ENCODE measurements around the gene RIN1. TPM values are rescaled to one million over a fixed set of nuclear protein-coding genes. Genes with fewer than 3 reads are reported as not detected.

RIN1 gene
- total RNA-seq, 4 donors from 2014 or later = 1.8 to 26.6 (median 8.6) TPM

DNA sequence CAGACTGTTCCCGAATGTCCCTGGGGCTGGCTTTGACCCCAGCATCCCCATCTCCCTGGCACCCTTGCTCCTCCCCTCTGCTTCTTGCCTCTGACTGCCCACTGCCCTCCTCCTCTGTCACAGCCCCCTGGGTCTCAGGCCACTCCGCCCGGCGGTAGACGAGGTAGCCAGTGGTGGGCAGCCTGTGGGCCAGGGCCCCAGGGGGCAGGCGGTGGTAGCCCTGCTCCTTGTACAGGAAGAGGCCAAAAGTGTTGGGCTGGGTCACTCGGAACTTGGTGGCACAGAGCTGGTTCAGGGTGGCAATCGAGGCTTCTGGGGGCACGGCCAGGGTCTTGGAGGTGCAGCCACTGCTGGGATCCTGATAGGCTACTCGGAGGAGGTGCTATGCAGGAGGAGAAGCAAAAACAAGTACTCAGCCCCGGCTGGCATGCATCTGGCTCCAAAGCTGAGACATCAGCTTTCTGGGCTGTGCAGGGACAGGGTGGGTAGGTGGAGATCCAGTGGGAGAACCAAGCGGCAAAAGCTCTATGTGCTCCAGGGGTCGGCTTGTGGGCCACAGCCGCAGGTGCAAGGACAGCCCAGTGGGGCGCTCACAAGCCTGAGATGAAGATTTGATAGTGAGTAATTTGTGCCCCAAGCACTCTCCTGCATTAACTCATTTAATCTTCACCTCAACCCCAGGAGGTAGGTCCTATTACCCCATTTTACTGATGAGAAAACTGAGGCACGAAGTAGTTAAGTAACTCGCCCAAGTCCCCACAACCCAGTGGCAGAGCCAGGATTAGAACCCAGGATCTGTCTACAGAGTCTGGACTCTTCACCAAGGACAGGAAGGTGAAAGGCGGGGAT, 3.6 kb downstream of the RIN1 start:
- H3K27ac ChIP-seq = no peak overlapping the region
- H3K9me3 ChIP-seq = no peaks in the 10 kb centered on the region
- TF ChIP-seq POLR2A (IDR thresholded peaks at IDR 0.05) = no peak
- no peak for TF ChIP-seq CTCF (IDR thresholded peaks at IDR 0.05)
- intact Hi-C loops (cut with DNase I; ENCODE audit: low total_unique reads) = no loop called here
- peaks cover 3 to 16% of the 10 kb centered on the region in 2 donors for H3K4me1 ChIP-seq
- H3K36me3 ChIP-seq = no peaks in the 10 kb centered on the region
- no peak overlapping the region for H3K4me3 ChIP-seq
- H3K27me3 ChIP-seq = no peaks in the 10 kb centered on the region
- DNase-seq = no peak

- Histone ChIP-seq H3K36me3 (no peaks in the 10 kb centered on the region), H3K4me3 (no peak overlapping the region), H3K27ac (no peak overlapping the region), H3K27me3 (no peaks in the 10 kb centered on the region), H3K4me1 (peaks cover 3 to 13% of the 10 kb centered on the region in 2 donors), H3K9me3 (no peaks in the 10 kb centered on the region)
- TF ChIP-seq CTCF (IDR thresholded peaks at IDR 0.05) = no peak
- no peak for TF ChIP-seq POLR2A (IDR thresholded peaks at IDR 0.05)
- intact Hi-C loops (cut with DNase I; ENCODE audit: low total_unique reads) = no loop called here
- DNase-seq = no peak
Measured at GRCh38 chr11:66331542-66332370, 4.5 kb downstream of the RIN1 start.

DNA sequence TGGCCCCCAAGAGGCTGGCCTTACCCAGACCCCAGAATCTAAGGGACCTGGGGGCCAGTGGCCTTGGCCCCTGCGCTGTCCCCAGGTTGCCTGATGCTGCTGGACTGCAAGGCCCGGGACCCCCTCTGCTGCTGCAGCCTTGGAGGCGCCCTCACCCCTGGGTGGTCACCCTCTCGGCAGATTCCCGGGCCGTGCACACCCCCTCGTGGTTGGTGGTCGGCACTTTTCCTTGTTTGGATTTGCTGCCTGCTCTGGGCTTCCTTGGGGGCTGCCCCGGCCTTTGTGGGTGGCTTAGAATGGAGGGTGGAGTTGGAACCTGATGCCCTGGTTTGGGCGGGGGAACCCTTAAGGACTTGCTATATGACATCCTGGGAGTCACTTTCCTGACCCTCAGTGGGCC, 5.3 kb downstream of the RIN1 start:
- Histone ChIP-seq H3K9me3 (no peaks in the 10 kb centered on the region), H3K4me3 (no peak overlapping the region), H3K36me3 (no peaks in the 10 kb centered on the region), H3K27ac (no peak overlapping the region), H3K27me3 (no peaks in the 10 kb centered on the region), H3K4me1 (peaks cover 3 to 13% of the 10 kb centered on the region in 2 donors)
- DNase-seq = no peak
- intact Hi-C loops (cut with DNase I; ENCODE audit: low total_unique reads) = no loop called here
- TF ChIP-seq CTCF (IDR thresholded peaks at IDR 0.05) (no peak), POLR2A (IDR thresholded peaks at IDR 0.05) (no peak)

- H3K9me3 ChIP-seq = no peaks in the 10 kb centered on the region
- DNase-seq = no peak
- TF ChIP-seq POLR2A (IDR thresholded peaks at IDR 0.05) = no peak
- TF ChIP-seq CTCF (IDR thresholded peaks at IDR 0.05) = no peak
- intact Hi-C loops (cut with DNase I; ENCODE audit: low total_unique reads) = no loop called here
- H3K27ac ChIP-seq = no peak overlapping the region
- no peaks in the 10 kb centered on the region for H3K27me3 ChIP-seq
- H3K36me3 ChIP-seq = no peaks in the 10 kb centered on the region
- H3K4me1 ChIP-seq = peaks cover 0 to 4% of the 10 kb centered on the region in 2 donors
- no peak overlapping the region for H3K4me3 ChIP-seq
Measured at GRCh38 chr11:66329165-66329673, 7.0 kb downstream of the RIN1 start.

Measured in uterus (tissue), 4 donors.